ENCODE results near the gene UBE4B. TPM values are rescaled to one million over a fixed set of nuclear protein-coding genes. Genes with fewer than 3 reads are reported as not detected.

The UBE4B gene
- total RNA-seq, 1 experiment from 2014 or later, result 44.7 TPM

GRCh38 chr1:10155087-10155712 lies 122.4 kb downstream of the UBE4B start:
- DNase-seq (ENCODE audit: low read depth, low spot score), result no peak
- Histone ChIP-seq H3K9me2 (ENCODE audit: insufficient read depth) (no peaks in the 10 kb centered on the region), H3K36me3 (ENCODE audit: control insufficient read depth in 1 of 2, insufficient read depth in 2 of 2, low read length in 2 of 2) (0 out of 4 replicates have a peak, but pooled peaks cover 0 to 3% of the 10 kb centered on the region in 2 experiments), H3K4me1 (ENCODE audit: control insufficient read depth in 1 of 2, insufficient read depth in 2 of 2, low read length in 2 of 2) (no peaks in the 10 kb centered on the region), H3K9me3 (ENCODE audit: control insufficient read depth in 1 of 2, insufficient read depth in 1 of 2, low read depth in 1 of 2, low read length in 2 of 2) (no peaks in the 10 kb centered on the region), H3K27ac (ENCODE audit: low read depth, low read length) (no peak overlapping the region), H3K9ac (ENCODE audit: low read length) (no peak overlapping the region), H2AFZ (ENCODE audit: low read depth, low read length, poor library complexity, severe bottlenecking) (no peak overlapping the region), H3K4me3 (replicated peaks in 1 of 2; ENCODE audit: low read depth in 1 of 2, low read length in 2 of 2) (no peak overlapping the region), H3K27me3 (ENCODE audit: insufficient read depth, low read length) (no peaks in the 10 kb centered on the region), H3K4me2 (ENCODE audit: low read length) (no peak overlapping the region), H3K79me2 (ENCODE audit: insufficient read depth, low read length) (no peaks in the 10 kb centered on the region), H4K20me1 (ENCODE audit: insufficient read depth) (no peaks in the 10 kb centered on the region)
- POLR2A ChIA-PET, result no interaction called here
- RAD21 ChIA-PET (ENCODE audit: low non-redundant PET in 1 of 2, low total read pairs in 2 of 2, uncharacterized antibody in 2 of 2, unreplicated experiment in 2 of 2), result no interaction called here
- TF ChIP-seq, protein P1, sequence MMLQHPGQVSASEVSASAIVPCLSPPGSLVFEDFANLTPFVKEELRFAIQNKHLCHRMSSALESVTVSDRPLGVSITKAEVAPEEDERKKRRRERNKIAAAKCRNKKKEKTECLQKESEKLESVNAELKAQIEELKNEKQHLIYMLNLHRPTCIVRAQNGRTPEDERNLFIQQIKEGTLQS (IDR thresholded peaks at IDR 0.05), result no peak
- TF ChIP-seq POLR2AphosphoS5 (IDR thresholded peaks at IDR 0.05; ENCODE audit: low read depth, low read length) (no peak), SRF (IDR thresholded peaks at IDR 0.05; ENCODE audit: low read depth) (no peak), TCF7L2 (IDR thresholded peaks at IDR 0.05; ENCODE audit: borderline replicate concordance, extremely low read depth, insufficient read depth, insufficient read length) (no peak)
- CTCF ChIA-PET, result no interaction called here
- intact Hi-C loops (cut with micrococcal nuclease), result no loop called here
- no TSS peak for BruUV-seq (replicated peaks)
- no peak for ATAC-seq

DNA sequence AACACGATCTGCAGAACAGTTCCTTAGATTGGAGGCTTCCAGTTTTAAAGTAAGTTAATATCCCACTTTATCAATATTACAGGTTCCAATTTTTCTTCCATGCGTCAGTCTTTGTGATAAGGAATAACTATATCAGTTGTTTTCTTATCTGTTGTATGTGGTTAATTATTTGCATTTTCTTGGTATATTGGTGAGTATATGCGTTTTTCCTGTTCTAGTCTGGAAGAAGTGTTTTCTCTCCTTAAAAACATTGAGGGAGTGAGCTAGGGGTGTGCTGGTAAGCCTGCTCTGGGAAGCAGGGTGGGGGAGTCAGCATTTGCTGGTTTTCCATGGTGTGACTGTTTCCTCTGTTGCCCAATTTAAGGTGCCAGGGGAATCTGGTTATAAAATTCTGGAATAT lies 127.4 kb downstream of the UBE4B start:
- ChIA-PET RAD21 (ENCODE audit: low non-redundant PET in 1 of 2, low total read pairs in 2 of 2, uncharacterized antibody in 2 of 2, unreplicated experiment in 2 of 2) (no interaction called here), CTCF (no interaction called here), POLR2A (no interaction called here)
- Histone ChIP-seq H4K20me1 (ENCODE audit: insufficient read depth) (no peaks in the 10 kb centered on the region), H3K4me2 (ENCODE audit: low read length) (no peak overlapping the region), H3K79me2 (ENCODE audit: insufficient read depth, low read length) (no peaks in the 10 kb centered on the region), H3K27ac (ENCODE audit: low read depth, low read length) (no peak overlapping the region), H3K27me3 (ENCODE audit: insufficient read depth, low read length) (no peaks in the 10 kb centered on the region), H3K9me3 (ENCODE audit: control insufficient read depth in 1 of 2, insufficient read depth in 1 of 2, low read depth in 1 of 2, low read length in 2 of 2) (no peaks in the 10 kb centered on the region), H3K4me1 (ENCODE audit: control insufficient read depth in 1 of 2, insufficient read depth in 2 of 2, low read length in 2 of 2) (no peaks in the 10 kb centered on the region), H3K36me3 (ENCODE audit: control insufficient read depth in 1 of 2, insufficient read depth in 2 of 2, low read length in 2 of 2) (no peaks in the 10 kb centered on the region; a peak in 1 of 4 replicates), H3K9me2 (ENCODE audit: insufficient read depth) (no peaks in the 10 kb centered on the region), H3K4me3 (replicated peaks in 1 of 2; ENCODE audit: low read depth in 1 of 2, low read length in 2 of 2) (no peak overlapping the region), H3K9ac (ENCODE audit: low read length) (no peak overlapping the region), H2AFZ (ENCODE audit: low read depth, low read length, poor library complexity, severe bottlenecking) (no peak overlapping the region)
- DNase-seq (ENCODE audit: low read depth, low spot score) (no peak), ATAC-seq (no peak)
- BruUV-seq (replicated peaks), result no TSS peak
- intact Hi-C loops (cut with micrococcal nuclease), result no loop called here
- no peak for TF ChIP-seq CBX3 (IDR thresholded peaks at IDR 0.05; ENCODE audit: low read depth)
- TF ChIP-seq YY1 (IDR thresholded peaks at IDR 0.05; ENCODE audit: extremely low read depth, insufficient replicate concordance, low read depth, low read length), result no peak
- TF ChIP-seq ZFX (IDR thresholded peaks at IDR 0.05), result no peak
- no peak for TF ChIP-seq EZH2 (IDR thresholded peaks at IDR 0.05)
- TF ChIP-seq ZNF274 (IDR thresholded peaks at IDR 0.05; ENCODE audit: low read depth, low read length), result no peak
- TF ChIP-seq JUND (IDR thresholded peaks at IDR 0.05), result no peak
- no peak for TF ChIP-seq SIN3A (IDR thresholded peaks at IDR 0.05; ENCODE audit: low read depth)
- no peak for TF ChIP-seq CTCF (IDR thresholded peaks at IDR 0.05 in 2 of 3, conservative IDR thresholded peaks at IDR 0.05 in 1 of 3; ENCODE audit: borderline replicate concordance in 1 of 3, insufficient read depth in 1 of 3, low read depth in 2 of 3, low read length in 2 of 3)
- TF ChIP-seq, protein P1 (IDR thresholded peaks at IDR 0.05), result no peak
- TF ChIP-seq TCF7L2 (IDR thresholded peaks at IDR 0.05; ENCODE audit: borderline replicate concordance, extremely low read depth, insufficient read depth, insufficient read length), result no peak
- no peak for TF ChIP-seq REST (IDR thresholded peaks at IDR 0.05; ENCODE audit: low read depth)
- no peak for TF ChIP-seq POLR2A (IDR thresholded peaks at IDR 0.05; ENCODE audit: borderline replicate concordance, extremely low read depth, insufficient read depth, insufficient read length)
